Smooth muscle cell (in vitro differentiated cells): ENCODE measurements around the gene NHP2. TPM values are rescaled to one million over a fixed set of nuclear protein-coding genes. Genes with fewer than 3 reads are reported as not detected.
A peak's percentile ranks its signal among the peaks of the same experiment; 100 is the strongest.

Experiments
- DNase-seq: peaks from one replicate; lab custom pipeline; 2025; ENCODE audit not compliant: unreplicated experiment; lab: John Stamatoyannopoulos, UW
- H2AFZ ChIP-seq: fragments of 200-600 bp; sonication (generic); 2 replicates; pipeline ENCODE4 v1.6.0; 2016; ENCODE audit warnings: antibody characterized with exemption, low read depth, mild to moderate bottlenecking
- H3F3A ChIP-seq: fragments of 200-600 bp; sonication (generic); 2 replicates; pipeline ENCODE4 v1.6.0; 2017; ENCODE audit warnings: antibody characterized with exemption, low read depth
- H3K27ac ChIP-seq: fragments of 200-600 bp; sonication (generic); 2 replicates; pipeline ENCODE4 v1.5.1; 2016; ENCODE audit warnings: low read depth, mild to moderate bottlenecking
- H3K27me3 ChIP-seq: fragments of 200-600 bp; sonication (generic); 2 replicates; pipeline ENCODE4 v1.6.1; 2016; ENCODE audit warnings: low read depth, mild to moderate bottlenecking
- H3K36me3 ChIP-seq: fragments of 200-600 bp; sonication (generic); 2 replicates; pipeline ENCODE4 v1.5.1; 2016; ENCODE audit warnings: low read depth
- H3K4me1 ChIP-seq: fragments of 200-600 bp; sonication (generic); 2 replicates; pipeline ENCODE4 v1.5.1; 2016; ENCODE audit warnings: low read depth
- H3K4me2 ChIP-seq: fragments of 200-600 bp; sonication (generic); 2 replicates; pipeline ENCODE4 v1.6.0; 2016; ENCODE audit warnings: mild to moderate bottlenecking
- H3K4me3 ChIP-seq: fragments of 200-600 bp; sonication (generic); 2 replicates; pipeline ENCODE4 v1.5.1; 2016; ENCODE audit warnings: mild to moderate bottlenecking
- H3K79me2 ChIP-seq: fragments of 200-600 bp; sonication (generic); 2 replicates; pipeline ENCODE4 v1.6.0; 2016; ENCODE audit warnings: low read depth, mild to moderate bottlenecking
- H3K9ac ChIP-seq: fragments of 200-600 bp; sonication (generic); 2 replicates; pipeline ENCODE4 v1.6.0; 2016; ENCODE audit warnings: low read depth
- H3K9me3 ChIP-seq: fragments of 200-600 bp; sonication (generic); replicated peaks from 2 replicates; pipeline ENCODE4 v1.5.1; 2016; ENCODE audit warnings: low read depth
- H4K20me1 ChIP-seq: fragments of 200-600 bp; sonication (generic); 2 replicates; pipeline ENCODE4 v1.6.0; 2016; ENCODE audit warnings: low read depth
- WGBS: methylation state at CpG from one replicate; pipeline ENCODE4 v1.1.7; 2016; ENCODE audit warnings: low lambda C conversion rate; 5-methylcytosine and 5-hydroxymethylcytosine counted together
- polyA plus RNA-seq: library from polyadenylated mRNA; unstranded; fragments of >200 nt; fragmentation: Nextera tagmentation; extraction: Ambion mirVana; gene quantifications from 2 replicates; pipeline ENCODE4 v1.2.1, GENCODE V29; 2016
- total RNA-seq: library from RNA; depleted of rRNA; stranded (reverse); fragments of >200 nt; gene quantifications from 2 replicates; pipeline ENCODE4 v1.2.3, GENCODE V29; 2014
- TF ChIP-seq, protein P1 (sequence below): fragments of 200-600 bp; sonication (generic); IDR thresholded peaks from 2 replicates; pipeline ENCODE4 v1.5.1; 2017; ENCODE audit warnings: borderline replicate concordance, mild to moderate bottlenecking, antibody characterized with exemption; ENCODE audit not compliant: insufficient read depth, poor library complexity, severe bottlenecking

Gene NHP2
- total and polyA plus RNA-seq, 2 experiments from 2014 or later = 162 to 166 TPM

GRCh38 chr5:178114325-178115135 lies 39.2 kb downstream of the NHP2 start:
- Histone ChIP-seq H3K27me3 (peaks cover 33% of the 10 kb centered on the region), H2AFZ (no peak overlapping the region), H3K27ac (no peak overlapping the region), H3F3A (no peaks in the 10 kb centered on the region), H3K4me3 (peak overlapping the region; percentile 61), H3K4me2 (peak overlapping the region; percentile 96), H4K20me1 (no peaks in the 10 kb centered on the region), H3K4me1 (peaks cover 14% of the 10 kb centered on the region), H3K36me3 (no peaks in the 10 kb centered on the region), H3K9me3 (no peaks in the 10 kb centered on the region), H3K79me2 (no peaks in the 10 kb centered on the region), H3K9ac (no peak overlapping the region)
- TF ChIP-seq, protein P1, sequence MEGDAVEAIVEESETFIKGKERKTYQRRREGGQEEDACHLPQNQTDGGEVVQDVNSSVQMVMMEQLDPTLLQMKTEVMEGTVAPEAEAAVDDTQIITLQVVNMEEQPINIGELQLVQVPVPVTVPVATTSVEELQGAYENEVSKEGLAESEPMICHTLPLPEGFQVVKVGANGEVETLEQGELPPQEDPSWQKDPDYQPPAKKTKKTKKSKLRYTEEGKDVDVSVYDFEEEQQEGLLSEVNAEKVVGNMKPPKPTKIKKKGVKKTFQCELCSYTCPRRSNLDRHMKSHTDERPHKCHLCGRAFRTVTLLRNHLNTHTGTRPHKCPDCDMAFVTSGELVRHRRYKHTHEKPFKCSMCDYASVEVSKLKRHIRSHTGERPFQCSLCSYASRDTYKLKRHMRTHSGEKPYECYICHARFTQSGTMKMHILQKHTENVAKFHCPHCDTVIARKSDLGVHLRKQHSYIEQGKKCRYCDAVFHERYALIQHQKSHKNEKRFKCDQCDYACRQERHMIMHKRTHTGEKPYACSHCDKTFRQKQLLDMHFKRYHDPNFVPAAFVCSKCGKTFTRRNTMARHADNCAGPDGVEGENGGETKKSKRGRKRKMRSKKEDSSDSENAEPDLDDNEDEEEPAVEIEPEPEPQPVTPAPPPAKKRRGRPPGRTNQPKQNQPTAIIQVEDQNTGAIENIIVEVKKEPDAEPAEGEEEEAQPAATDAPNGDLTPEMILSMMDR = no peak
- WGBS = 8% methylated on average over 28 of the region's 28 CpGs
- DNase-seq = no peak

GRCh38 chr5:178113841-178114324 lies 39.8 kb downstream of the NHP2 start:
- 3% methylated on average over 22 of the region's 41 CpGs for WGBS
- TF ChIP-seq, protein P1 = no peak
- Histone ChIP-seq H3F3A (no peaks in the 10 kb centered on the region), H3K4me2 (peak overlapping the region; percentile 96), H3K36me3 (no peaks in the 10 kb centered on the region), H2AFZ (no peak overlapping the region), H3K27me3 (peaks cover 33% of the 10 kb centered on the region), H3K9ac (no peak overlapping the region), H4K20me1 (no peaks in the 10 kb centered on the region), H3K27ac (no peak overlapping the region), H3K4me1 (peaks cover 14% of the 10 kb centered on the region), H3K79me2 (no peaks in the 10 kb centered on the region), H3K4me3 (peak overlapping the region; percentile 61), H3K9me3 (no peaks in the 10 kb centered on the region)
- no peak for DNase-seq

- DNase-seq = peak; percentile 20
- Histone ChIP-seq H3K9me3 (no peaks in the 10 kb centered on the region), H3K27me3 (peaks cover 33% of the 10 kb centered on the region), H3K4me2 (peak within 1 kb of the TSS; percentile 96), H3K4me1 (peaks cover 14% of the 10 kb centered on the region), H4K20me1 (no peaks in the 10 kb centered on the region), H3K27ac (no peak within 1 kb of the TSS), H2AFZ (peak within 1 kb of the TSS; percentile 9), H3K9ac (peak within 1 kb of the TSS; percentile 20), H3K79me2 (no peaks in the 10 kb centered on the region), H3K4me3 (peak within 1 kb of the TSS; percentile 61), H3K36me3 (no peaks in the 10 kb centered on the region), H3F3A (no peaks in the 10 kb centered on the region)
- 3% methylated on average over 43 of the region's 96 CpGs for WGBS
- TF ChIP-seq, protein P1 = no peak
Observed at GRCh38 chr5:178113141-178113787, 40.4 kb downstream of the NHP2 start, which contains the start of gene N4BP3. N4BP3 (plus strand) TSS chr5:178113532; CDS start chr5:178119584, 6,052 bp downstream.
